ENCODE measurements around the gene C10orf67. TPM values are rescaled to one million over a fixed set of nuclear protein-coding genes. Genes with fewer than 3 reads are reported as not detected.
"Not testable (repeated sequence)": the region's sequence is repeated elsewhere in the genome, so short reads cannot be mapped to it uniquely, and the experiment has no call there.

Gene C10orf67
- total RNA-seq, 1 donor, result 0.31 TPM

- no peaks in the 10 kb centered on the region for H3K4me1 ChIP-seq (ENCODE audit: insufficient read depth, low read length)
- no peaks in the 10 kb centered on the region for H3K9me3 ChIP-seq (ENCODE audit: low read depth, low read length)
- no peak overlapping the region for H3K4me3 ChIP-seq (ENCODE audit: low read length)
- peaks cover 8% of the 10 kb centered on the region for H3K27me3 ChIP-seq (ENCODE audit: insufficient read depth, low read length)
Measured at GRCh38 chr10:23283680-23284079, 60.9 kb downstream of the C10orf67 start.

GRCh38 chr10:23281044-23281433 lies 63.6 kb downstream of the C10orf67 start:
- H3K9me3 ChIP-seq (ENCODE audit: low read depth, low read length), result no peaks in the 10 kb centered on the region
- no peaks in the 10 kb centered on the region for H3K4me1 ChIP-seq (ENCODE audit: insufficient read depth, low read length)
- no peak overlapping the region for H3K4me3 ChIP-seq (ENCODE audit: low read length)
- H3K27me3 ChIP-seq (ENCODE audit: insufficient read depth, low read length), result peaks cover 8% of the 10 kb centered on the region

DNA sequence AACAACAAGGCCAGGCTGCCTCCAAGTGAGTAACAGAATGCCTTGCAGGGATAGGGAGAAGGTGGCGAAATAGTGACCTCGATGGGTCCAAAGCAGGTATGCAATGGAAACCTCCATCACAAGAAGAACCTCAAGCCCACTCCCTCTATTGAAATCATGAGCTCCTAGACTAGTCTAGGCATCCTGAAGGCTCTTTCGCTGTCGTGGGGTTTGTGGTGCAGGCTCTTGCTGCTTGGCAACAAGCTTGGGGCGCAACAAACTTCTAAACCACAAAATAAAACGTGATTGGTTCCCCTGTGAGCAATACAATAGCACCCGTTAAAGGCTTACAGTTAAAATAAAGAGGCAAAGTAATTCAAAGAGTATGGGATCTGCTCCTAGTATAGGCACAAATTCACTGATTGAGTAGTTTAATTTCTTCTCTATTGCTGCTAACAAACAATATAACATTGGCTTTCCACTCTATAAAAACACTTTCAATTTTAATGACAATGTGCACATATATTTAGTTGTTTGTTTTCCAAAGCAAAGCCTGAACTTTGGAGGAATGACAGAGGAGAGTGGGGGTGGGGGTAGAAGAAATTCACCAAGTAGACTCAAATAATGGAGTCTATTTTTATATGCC lies 64.1 kb downstream of the C10orf67 start:
- Histone ChIP-seq H3K9me3 (ENCODE audit: low read depth, low read length) (no peaks in the 10 kb centered on the region), H3K27me3 (ENCODE audit: insufficient read depth, low read length) (peaks cover 8% of the 10 kb centered on the region), H3K4me1 (ENCODE audit: insufficient read depth, low read length) (no peaks in the 10 kb centered on the region), H3K4me3 (ENCODE audit: low read length) (no peak overlapping the region)

DNA sequence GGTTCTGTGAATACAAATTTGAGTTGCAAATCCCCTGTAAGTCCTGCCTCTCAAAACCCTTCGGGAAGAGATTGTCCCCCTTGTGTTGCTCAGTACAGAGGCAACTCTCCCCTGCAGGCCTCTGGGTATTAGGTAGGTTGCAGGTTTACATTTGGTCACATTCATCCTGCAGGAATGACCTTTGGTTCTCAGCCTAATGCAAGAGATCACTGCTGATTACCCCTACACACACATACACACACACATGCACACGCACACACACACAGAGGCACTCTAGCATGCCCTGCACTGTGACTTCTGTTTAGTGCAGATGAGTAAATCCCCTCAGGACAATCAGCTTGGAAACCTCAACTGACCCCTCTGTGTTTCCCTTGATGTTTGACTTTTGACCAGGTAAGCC lies 69.2 kb downstream of the C10orf67 start:
- H3K4me1 ChIP-seq (ENCODE audit: insufficient read depth, low read length), result no peaks in the 10 kb centered on the region
- H3K27me3 ChIP-seq (ENCODE audit: insufficient read depth, low read length), result peaks cover 2% of the 10 kb centered on the region
- H3K4me3 ChIP-seq (ENCODE audit: low read length), result no peak overlapping the region
- no peaks in the 10 kb centered on the region for H3K9me3 ChIP-seq (ENCODE audit: low read depth, low read length)

DNA sequence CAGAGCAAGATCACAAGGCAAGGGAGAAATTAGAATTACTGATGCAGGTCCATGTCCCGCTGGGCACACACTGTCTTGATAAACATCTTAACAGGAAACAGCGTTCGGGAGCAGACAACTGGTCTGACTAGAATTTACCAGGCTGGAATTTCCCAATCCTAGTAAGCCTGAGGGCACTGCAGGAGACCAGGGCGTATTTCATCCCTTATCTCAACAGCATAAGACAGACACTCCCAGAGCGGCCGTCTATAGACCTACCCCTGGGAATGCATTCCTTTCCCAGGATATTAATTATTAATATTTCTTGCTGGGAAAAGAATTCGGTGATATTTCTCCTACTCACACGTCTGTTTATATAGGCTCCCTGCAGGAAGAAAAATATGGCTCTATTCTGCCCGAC lies 70.4 kb downstream of the C10orf67 start:
- H3K4me1 ChIP-seq (ENCODE audit: insufficient read depth, low read length); H3K4me3 ChIP-seq (ENCODE audit: low read length); H3K27me3 ChIP-seq (ENCODE audit: insufficient read depth, low read length); H3K9me3 ChIP-seq (ENCODE audit: low read depth, low read length): not testable (repeated sequence)

DNA sequence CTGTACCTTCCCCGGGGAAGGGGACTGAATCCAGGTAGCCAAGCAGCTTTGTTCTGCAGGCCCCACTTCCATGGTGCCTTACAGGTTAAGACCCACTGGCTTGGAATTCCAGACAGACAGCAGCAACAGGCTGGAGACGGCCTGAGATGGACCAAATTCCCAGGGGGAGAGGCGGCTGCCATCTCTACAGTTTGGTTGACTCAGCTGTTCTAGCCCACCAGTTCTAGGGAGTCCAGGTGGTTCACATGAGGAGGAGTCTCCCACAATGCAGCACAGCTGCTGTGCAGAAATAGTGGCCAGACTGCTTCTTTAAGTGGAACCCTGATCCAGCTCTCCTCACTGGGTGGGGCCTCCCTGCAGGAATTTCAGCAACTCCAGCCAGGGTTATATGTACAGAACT lies 74.1 kb downstream of the C10orf67 start:
- H3K4me1 ChIP-seq (ENCODE audit: insufficient read depth, low read length), result no peaks in the 10 kb centered on the region
- H3K27me3 ChIP-seq (ENCODE audit: insufficient read depth, low read length), result no peaks in the 10 kb centered on the region
- no peak overlapping the region for H3K4me3 ChIP-seq (ENCODE audit: low read length)
- no peaks in the 10 kb centered on the region for H3K9me3 ChIP-seq (ENCODE audit: low read depth, low read length)

GRCh38 chr10:23263441-23264164 lies 81.0 kb downstream of the C10orf67 start:
- Histone ChIP-seq H3K9me3 (ENCODE audit: low read depth, low read length) (no peaks in the 10 kb centered on the region), H3K4me1 (ENCODE audit: insufficient read depth, low read length) (no peaks in the 10 kb centered on the region), H3K4me3 (ENCODE audit: low read length) (no peak overlapping the region), H3K27me3 (ENCODE audit: insufficient read depth, low read length) (no peaks in the 10 kb centered on the region)

GRCh38 chr10:23262928-23263327 lies 81.7 kb downstream of the C10orf67 start:
- H3K27me3 ChIP-seq (ENCODE audit: insufficient read depth, low read length), result no peaks in the 10 kb centered on the region
- H3K9me3 ChIP-seq (ENCODE audit: low read depth, low read length), result no peaks in the 10 kb centered on the region
- H3K4me3 ChIP-seq (ENCODE audit: low read length), result no peak overlapping the region
- H3K4me1 ChIP-seq (ENCODE audit: insufficient read depth, low read length), result no peaks in the 10 kb centered on the region

GRCh38 chr10:23258516-23258915 lies 86.1 kb downstream of the C10orf67 start:
- no peaks in the 10 kb centered on the region for H3K27me3 ChIP-seq (ENCODE audit: insufficient read depth, low read length)
- no peak overlapping the region for H3K4me3 ChIP-seq (ENCODE audit: low read length)
- no peaks in the 10 kb centered on the region for H3K9me3 ChIP-seq (ENCODE audit: low read depth, low read length)
- H3K4me1 ChIP-seq (ENCODE audit: insufficient read depth, low read length), result no peaks in the 10 kb centered on the region

DNA sequence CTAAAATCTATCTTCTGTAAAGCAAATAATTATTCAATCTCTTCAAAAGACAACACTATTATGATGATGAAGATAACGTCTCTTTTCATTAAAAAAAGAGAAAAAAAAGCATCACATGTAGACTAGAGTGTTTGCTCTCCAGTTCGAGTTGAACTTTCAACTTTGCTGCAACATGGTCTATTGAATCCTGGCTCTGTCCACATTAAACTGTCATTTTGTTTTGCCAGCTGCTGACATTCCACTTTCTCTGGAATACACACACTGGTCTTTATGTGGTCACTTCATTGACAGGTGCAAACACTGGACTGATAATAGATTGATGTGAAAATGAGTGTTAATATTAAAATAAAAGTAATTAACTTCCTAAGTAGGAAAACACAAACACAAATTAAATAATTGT lies 90.8 kb downstream of the C10orf67 start:
- Histone ChIP-seq H3K4me3 (ENCODE audit: low read length) (no peak overlapping the region), H3K4me1 (ENCODE audit: insufficient read depth, low read length) (no peaks in the 10 kb centered on the region), H3K27me3 (ENCODE audit: insufficient read depth, low read length) (no peaks in the 10 kb centered on the region), H3K9me3 (ENCODE audit: low read depth, low read length) (no peaks in the 10 kb centered on the region)

- H3K27me3 ChIP-seq (ENCODE audit: insufficient read depth, low read length); H3K4me1 ChIP-seq (ENCODE audit: insufficient read depth, low read length); H3K4me3 ChIP-seq (ENCODE audit: low read length); H3K9me3 ChIP-seq (ENCODE audit: low read depth, low read length): not testable (repeated sequence)
Measured at GRCh38 chr10:23252859-23253258, 91.7 kb downstream of the C10orf67 start.

DNA sequence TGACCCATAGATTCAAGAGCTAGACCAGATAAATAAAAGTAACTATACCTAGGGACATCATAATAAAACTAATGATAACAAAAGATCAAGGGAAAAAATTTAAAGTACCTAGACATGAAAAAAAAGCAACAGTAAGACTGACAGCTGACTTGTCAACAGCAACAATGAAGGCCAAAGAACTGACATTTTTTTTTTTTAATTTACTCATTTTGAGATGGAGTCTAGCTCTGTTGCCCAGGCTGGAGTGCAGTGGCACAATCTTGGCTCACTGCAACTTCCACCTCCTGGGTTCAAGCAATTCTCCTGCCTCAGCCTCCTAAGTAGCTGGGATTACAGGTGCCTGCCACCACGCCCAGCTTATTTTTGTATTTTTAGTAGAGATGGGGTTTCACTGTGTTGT lies 102.8 kb downstream of the C10orf67 start:
- not testable (repeated sequence) for H3K4me1 ChIP-seq (ENCODE audit: insufficient read depth, low read length); H3K4me3 ChIP-seq (ENCODE audit: low read length); H3K27me3 ChIP-seq (ENCODE audit: insufficient read depth, low read length)
- peaks cover 13% of the 10 kb centered on the region for H3K9me3 ChIP-seq (ENCODE audit: low read depth, low read length)

DNA sequence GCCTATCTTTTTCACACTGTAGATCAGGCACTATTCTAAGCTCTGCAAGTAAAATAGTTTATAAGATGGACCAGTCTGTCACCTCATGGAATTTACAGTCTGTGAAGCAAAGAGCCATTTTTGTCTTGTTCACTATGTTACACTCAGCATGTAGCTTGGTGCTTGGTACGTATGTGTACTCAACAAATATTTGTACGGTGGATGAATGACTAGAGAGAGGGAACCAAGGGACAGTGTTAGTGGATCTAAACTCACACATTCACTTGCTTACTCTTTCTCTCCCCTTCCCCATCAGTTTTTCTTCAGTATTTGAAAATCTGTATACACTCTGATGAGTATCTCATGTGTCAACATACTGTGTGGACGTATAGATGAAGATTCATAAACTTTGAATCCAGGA lies 106.6 kb downstream of the C10orf67 start:
- Histone ChIP-seq H3K4me1 (ENCODE audit: insufficient read depth, low read length) (no peaks in the 10 kb centered on the region), H3K4me3 (ENCODE audit: low read length) (no peak overlapping the region), H3K27me3 (ENCODE audit: insufficient read depth, low read length) (no peaks in the 10 kb centered on the region), H3K9me3 (ENCODE audit: low read depth, low read length) (peaks cover 5% of the 10 kb centered on the region)

- no peaks in the 10 kb centered on the region for H3K4me1 ChIP-seq (ENCODE audit: insufficient read depth, low read length)
- no peaks in the 10 kb centered on the region for H3K9me3 ChIP-seq (ENCODE audit: low read depth, low read length)
- H3K4me3 ChIP-seq (ENCODE audit: low read length), result no peak overlapping the region
- peaks cover 3% of the 10 kb centered on the region for H3K27me3 ChIP-seq (ENCODE audit: insufficient read depth, low read length)
Measured at GRCh38 chr10:23230582-23230981, 114.0 kb downstream of the C10orf67 start.

DNA sequence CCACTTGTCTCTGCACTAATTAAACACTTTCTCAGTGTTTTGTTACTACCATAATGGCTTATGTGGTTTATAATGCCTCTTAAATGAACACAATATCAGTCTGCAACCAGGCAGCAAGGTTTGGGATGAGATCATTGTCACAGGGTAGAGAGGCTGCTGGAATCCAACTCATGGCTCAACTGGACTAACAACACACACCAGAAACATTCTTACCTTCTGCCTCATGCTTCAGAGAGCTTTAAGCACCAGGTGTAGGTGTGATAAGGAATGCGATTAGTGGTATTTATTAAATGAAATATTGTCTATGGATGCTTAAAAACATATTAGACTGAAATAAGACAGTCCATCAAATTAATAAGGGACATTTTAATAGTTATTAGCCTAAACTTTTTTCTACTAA lies 127.1 kb downstream of the C10orf67 start:
- Histone ChIP-seq H3K4me3 (ENCODE audit: low read length) (no peak overlapping the region), H3K4me1 (ENCODE audit: insufficient read depth, low read length) (no peaks in the 10 kb centered on the region), H3K27me3 (ENCODE audit: insufficient read depth, low read length) (peaks cover 5% of the 10 kb centered on the region), H3K9me3 (ENCODE audit: low read depth, low read length) (no peaks in the 10 kb centered on the region)

- Histone ChIP-seq H3K27me3 (ENCODE audit: insufficient read depth, low read length) (peaks cover 53% of the 10 kb centered on the region), H3K4me1 (ENCODE audit: insufficient read depth, low read length) (no peaks in the 10 kb centered on the region), H3K9me3 (ENCODE audit: low read depth, low read length) (no peaks in the 10 kb centered on the region), H3K4me3 (ENCODE audit: low read length) (no peak overlapping the region)
Measured at GRCh38 chr10:23205972-23206642, 138.5 kb downstream of the C10orf67 start.

Data from mononuclear cell (primary cell).